K562 (cell line): ENCODE data around the gene TMEM88. TPM values are rescaled to one million over a fixed set of nuclear protein-coding genes. Genes with fewer than 3 reads are reported as not detected.
A peak's percentile ranks its signal among the peaks of the same experiment; 100 is the strongest.

Experiments
- ARNT ChIP-seq, 2 experiments: fragments of 450-650 bp; IDR thresholded peaks; 2 replicates each; pipeline ENCODE4 v1.6.1; 2016; ENCODE audit warnings: mild to moderate bottlenecking in 1 of 2
- BRCA1 ChIP-seq, 2 experiments: fragments of 450-650 bp in 1 of 2; sonication (generic) in 1 of 2; formaldehyde crosslinking in 1 of 2; IDR thresholded peaks; 2 replicates each; pipeline versions ENCODE4 v1.5.0 to v1.6.1; 2017 to 2020; ENCODE audit warnings: mild to moderate bottlenecking in 1 of 2, missing genetic modification reagents in 1 of 2
- COPS2 ChIP-seq: fragments of 450-650 bp; conservative IDR thresholded peaks from 2 replicates; pipeline ENCODE4 v1.6.1; 2016; ENCODE audit warnings: mild to moderate bottlenecking, moderate library complexity
- CREB3L1 ChIP-seq: fragments of 450-650 bp; IDR thresholded peaks from 2 replicates; pipeline ENCODE4 v1.6.1; 2014; ENCODE audit warnings: low read depth, mild to moderate bottlenecking, moderate library complexity, borderline replicate concordance
- EGR1 ChIP-seq: fragments of 450-650 bp; conservative IDR thresholded peaks from 2 replicates; pipeline ENCODE4 v1.6.1; 2017; ENCODE audit warnings: mild to moderate bottlenecking
- NBN ChIP-seq: fragments of 450-650 bp; IDR thresholded peaks from 2 replicates; pipeline ENCODE4 v1.6.1; 2016; ENCODE audit warnings: low read depth, mild to moderate bottlenecking
- NCOA1 ChIP-seq: fragments of 450-650 bp; IDR thresholded peaks from 2 replicates; pipeline ENCODE4 v1.6.1; 2016; ENCODE audit warnings: low read depth
- NCOA6 ChIP-seq: fragments of 450-650 bp; IDR thresholded peaks from 2 replicates; pipeline ENCODE4 v1.6.1; 2017; ENCODE audit warnings: mild to moderate bottlenecking
- NR2C2 ChIP-seq, 2 experiments: fragments of 200-800 bp in 1 of 2; sonication (Bioruptor generic) in 1 of 2; sonication (generic) in 1 of 2; formaldehyde crosslinking in 1 of 2; IDR thresholded peaks; 2 replicates each; pipeline versions ENCODE4 v1.6.1 to v1.8.0; 2016 to 2022; ENCODE audit warnings: mild to moderate bottlenecking in 1 of 2, missing compliant biosample characterization in 1 of 2, missing genetic modification characterization in 1 of 2, missing genetic modification reagents in 1 of 2
- ZNF134 ChIP-seq: fragments of 250-450 bp; sonication (Bioruptor Pico); conservative IDR thresholded peaks from 2 replicates; pipeline ENCODE4 v1.4.0; 2020
- ZNF324 ChIP-seq: fragments of 250-450 bp; sonication (Bioruptor Pico); IDR thresholded peaks from 2 replicates; pipeline ENCODE4 v1.4.0; 2020; ENCODE audit warnings: mild to moderate bottlenecking
- polyA plus RNA-seq, 8 experiments: library from polyadenylated mRNA; depleted of rRNA in 4 of 8; stranded (reverse) in 5 of 8; unstranded in 3 of 8; fragments of >200 nt; fragmentation: Nextera tagmentation in 2 of 8; fragmentation: Illumina TruSeq in 1 of 8; extraction: Ambion mirVana in 2 of 8; extraction: Trizol in 1 of 8; gene quantifications; 2 replicates each; pipeline versions ENCODE4 v1.2.1 to v1.2.3, GENCODE V29; 2011 to 2014; ENCODE audit warnings: inconsistent platforms in 1 of 8, missing spikeins in 1 of 8
- total RNA-seq, 7 experiments: library from RNA; depleted of rRNA in 6 of 7; stranded (reverse); fragments of >200 nt in 6 of 7; fragmentation: Illumina TruSeq in 2 of 7; extraction: Trizol in 2 of 7; gene quantifications; 2 replicates each; pipeline versions ENCODE4 v1.2.1 to v1.2.3, GENCODE V29; 2011 to 2021; ENCODE audit warnings: low replicate concordance in 1 of 7
- TF ChIP-seq, protein P1 (sequence below): sonication (generic); formaldehyde crosslinking; IDR thresholded peaks from 2 replicates; pipeline ENCODE4 v1.8.1; 2023; ENCODE audit warnings: mild to moderate bottlenecking, missing genetic modification reagents
- TF ChIP-seq, protein P2 (sequence below): IDR thresholded peaks from 2 replicates; pipeline ENCODE4 v1.6.1; 2011; ENCODE audit not compliant: insufficient read length; ENCODE audit errors: extremely low read depth
- TF ChIP-seq, protein P3 (sequence below), 2 experiments: fragments of 250-450 bp in 1 of 2; fragments of 450-650 bp in 1 of 2; sonication (Bioruptor Pico) in 1 of 2; IDR thresholded peaks; 2 replicates each; pipeline versions ENCODE4 v1.6.1 to v1.8.0; 2016 to 2021; ENCODE audit warnings: mild to moderate bottlenecking in 2 of 2, moderate library complexity in 2 of 2, missing compliant biosample characterization in 1 of 2, missing genetic modification characterization in 1 of 2
- TF ChIP-seq, protein P4 (sequence below): fragments of 450-650 bp; IDR thresholded peaks from 2 replicates; pipeline ENCODE4 v1.6.1; 2016
- TF ChIP-seq, protein P5 (sequence below): sonication (generic); formaldehyde crosslinking; IDR thresholded peaks from 2 replicates; pipeline ENCODE4 v1.8.0; 2022; ENCODE audit warnings: mild to moderate bottlenecking, missing genetic modification reagents

Gene TMEM88
- total and polyA plus RNA-seq, 9 of the 15 experiments (the other 6 are each of a cell fraction or from before 2014, with no cell fraction given): 0.10 to 1.4 (median 0.36) TPM; not detected in 3

- TF ChIP-seq EGR1: peak; percentile 59
- TF ChIP-seq, protein P1, sequence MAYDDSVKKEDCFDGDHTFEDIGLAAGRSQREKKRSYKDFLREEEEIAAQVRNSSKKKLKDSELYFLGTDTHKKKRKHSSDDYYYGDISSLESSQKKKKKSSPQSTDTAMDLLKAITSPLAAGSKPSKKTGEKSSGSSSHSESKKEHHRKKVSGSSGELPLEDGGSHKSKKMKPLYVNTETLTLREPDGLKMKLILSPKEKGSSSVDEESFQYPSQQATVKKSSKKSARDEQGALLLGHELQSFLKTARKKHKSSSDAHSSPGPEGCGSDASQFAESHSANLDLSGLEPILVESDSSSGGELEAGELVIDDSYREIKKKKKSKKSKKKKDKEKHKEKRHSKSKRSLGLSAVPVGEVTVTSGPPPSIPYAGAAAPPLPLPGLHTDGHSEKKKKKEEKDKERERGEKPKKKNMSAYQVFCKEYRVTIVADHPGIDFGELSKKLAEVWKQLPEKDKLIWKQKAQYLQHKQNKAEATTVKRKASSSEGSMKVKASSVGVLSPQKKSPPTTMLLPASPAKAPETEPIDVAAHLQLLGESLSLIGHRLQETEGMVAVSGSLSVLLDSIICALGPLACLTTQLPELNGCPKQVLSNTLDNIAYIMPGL: no peak
- TF ChIP-seq, protein P2, sequence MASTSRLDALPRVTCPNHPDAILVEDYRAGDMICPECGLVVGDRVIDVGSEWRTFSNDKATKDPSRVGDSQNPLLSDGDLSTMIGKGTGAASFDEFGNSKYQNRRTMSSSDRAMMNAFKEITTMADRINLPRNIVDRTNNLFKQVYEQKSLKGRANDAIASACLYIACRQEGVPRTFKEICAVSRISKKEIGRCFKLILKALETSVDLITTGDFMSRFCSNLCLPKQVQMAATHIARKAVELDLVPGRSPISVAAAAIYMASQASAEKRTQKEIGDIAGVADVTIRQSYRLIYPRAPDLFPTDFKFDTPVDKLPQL: no peak
- TF ChIP-seq, protein P3, sequence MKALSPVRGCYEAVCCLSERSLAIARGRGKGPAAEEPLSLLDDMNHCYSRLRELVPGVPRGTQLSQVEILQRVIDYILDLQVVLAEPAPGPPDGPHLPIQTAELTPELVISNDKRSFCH (CRISPR knock-in tag; IDR thresholded peaks at IDR 0.05): no peak
- TF ChIP-seq, protein P3 (tag; IDR thresholded peaks at IDR 0.05): no peak
- TF ChIP-seq, protein P4, sequence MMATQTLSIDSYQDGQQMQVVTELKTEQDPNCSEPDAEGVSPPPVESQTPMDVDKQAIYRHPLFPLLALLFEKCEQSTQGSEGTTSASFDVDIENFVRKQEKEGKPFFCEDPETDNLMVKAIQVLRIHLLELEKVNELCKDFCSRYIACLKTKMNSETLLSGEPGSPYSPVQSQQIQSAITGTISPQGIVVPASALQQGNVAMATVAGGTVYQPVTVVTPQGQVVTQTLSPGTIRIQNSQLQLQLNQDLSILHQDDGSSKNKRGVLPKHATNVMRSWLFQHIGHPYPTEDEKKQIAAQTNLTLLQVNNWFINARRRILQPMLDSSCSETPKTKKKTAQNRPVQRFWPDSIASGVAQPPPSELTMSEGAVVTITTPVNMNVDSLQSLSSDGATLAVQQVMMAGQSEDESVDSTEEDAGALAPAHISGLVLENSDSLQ: peak; percentile 42; the same call in 1 of the 2 replicates
- TF ChIP-seq NBN: no peak
- TF ChIP-seq, protein P5, sequence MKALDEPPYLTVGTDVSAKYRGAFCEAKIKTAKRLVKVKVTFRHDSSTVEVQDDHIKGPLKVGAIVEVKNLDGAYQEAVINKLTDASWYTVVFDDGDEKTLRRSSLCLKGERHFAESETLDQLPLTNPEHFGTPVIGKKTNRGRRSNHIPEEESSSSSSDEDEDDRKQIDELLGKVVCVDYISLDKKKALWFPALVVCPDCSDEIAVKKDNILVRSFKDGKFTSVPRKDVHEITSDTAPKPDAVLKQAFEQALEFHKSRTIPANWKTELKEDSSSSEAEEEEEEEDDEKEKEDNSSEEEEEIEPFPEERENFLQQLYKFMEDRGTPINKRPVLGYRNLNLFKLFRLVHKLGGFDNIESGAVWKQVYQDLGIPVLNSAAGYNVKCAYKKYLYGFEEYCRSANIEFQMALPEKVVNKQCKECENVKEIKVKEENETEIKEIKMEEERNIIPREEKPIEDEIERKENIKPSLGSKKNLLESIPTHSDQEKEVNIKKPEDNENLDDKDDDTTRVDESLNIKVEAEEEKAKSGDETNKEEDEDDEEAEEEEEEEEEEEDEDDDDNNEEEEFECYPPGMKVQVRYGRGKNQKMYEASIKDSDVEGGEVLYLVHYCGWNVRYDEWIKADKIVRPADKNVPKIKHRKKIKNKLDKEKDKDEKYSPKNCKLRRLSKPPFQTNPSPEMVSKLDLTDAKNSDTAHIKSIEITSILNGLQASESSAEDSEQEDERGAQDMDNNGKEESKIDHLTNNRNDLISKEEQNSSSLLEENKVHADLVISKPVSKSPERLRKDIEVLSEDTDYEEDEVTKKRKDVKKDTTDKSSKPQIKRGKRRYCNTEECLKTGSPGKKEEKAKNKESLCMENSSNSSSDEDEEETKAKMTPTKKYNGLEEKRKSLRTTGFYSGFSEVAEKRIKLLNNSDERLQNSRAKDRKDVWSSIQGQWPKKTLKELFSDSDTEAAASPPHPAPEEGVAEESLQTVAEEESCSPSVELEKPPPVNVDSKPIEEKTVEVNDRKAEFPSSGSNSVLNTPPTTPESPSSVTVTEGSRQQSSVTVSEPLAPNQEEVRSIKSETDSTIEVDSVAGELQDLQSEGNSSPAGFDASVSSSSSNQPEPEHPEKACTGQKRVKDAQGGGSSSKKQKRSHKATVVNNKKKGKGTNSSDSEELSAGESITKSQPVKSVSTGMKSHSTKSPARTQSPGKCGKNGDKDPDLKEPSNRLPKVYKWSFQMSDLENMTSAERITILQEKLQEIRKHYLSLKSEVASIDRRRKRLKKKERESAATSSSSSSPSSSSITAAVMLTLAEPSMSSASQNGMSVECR: peak; percentile 59; the same call in 1 of the 2 replicates
- TF ChIP-seq ZNF324: no peak
- TF ChIP-seq NCOA6: no peak
- no peak for TF ChIP-seq CREB3L1
- no peak for TF ChIP-seq ARNT (IDR thresholded peaks at IDR 0.05)
- no peak for TF ChIP-seq COPS2
- no peak for TF ChIP-seq BRCA1 (IDR thresholded peaks at IDR 0.05)
- TF ChIP-seq BRCA1 (CRISPR knock-in tag; IDR thresholded peaks at IDR 0.05): no peak
- TF ChIP-seq ZNF134 (CRISPR knock-in tag): no peak
- 0 out of 2 replicates have a peak, but pooled peaks have one; percentile 30 for TF ChIP-seq NR2C2 (CRISPR knock-in tag; IDR thresholded peaks at IDR 0.05)
- TF ChIP-seq NR2C2 (tag; IDR thresholded peaks at IDR 0.05): no peak; the same call in 1 of the 2 replicates
- TF ChIP-seq NCOA1: no peak
These were observed 19.7 kb upstream of the TMEM88 start (continued) for GRCh38 chr17:7834957-7835813.
